Gastrocnemius medialis (tissue), 4 donors: ENCODE measurements around the gene CHGA. TPM values are rescaled to one million over a fixed set of nuclear protein-coding genes. Genes with fewer than 3 reads are reported as not detected.

ENCODE experiments used
- ATAC-seq, 2 donors: fragments of 150-250 bp; one replicate each; pipeline ENCODE4 v1.9.1; 2016
- DNase-seq, 2 donors: peaks; one replicate each; pipeline ENCODE4 v3.0.0-alpha.2; 2019
- H3K27ac ChIP-seq, 4 donors: fragments of 200-600 bp; sonication (generic); 1 replicate in 1 of 4; 2 replicates in 3 of 4; pipeline ENCODE4 v1.5.1; 2016 to 2018; ENCODE audit warnings: mild to moderate bottlenecking in 2 of 4, moderate library complexity in 1 of 4
- H3K27me3 ChIP-seq, 3 donors: fragments of 200-600 bp; sonication (generic) in 2 of 3; 1 replicate in 1 of 3; 2 replicates in 2 of 3; pipeline versions ENCODE4 v1.5.1 to v1.6.0; 2016 to 2019; ENCODE audit warnings: mild to moderate bottlenecking in 1 of 3, moderate library complexity in 1 of 3
- H3K36me3 ChIP-seq, 2 donors: fragments of 200-600 bp; sonication (generic) in 1 of 2; one replicate each; pipeline ENCODE4 v1.5.1; 2017 to 2018
- H3K4me1 ChIP-seq, 2 donors: fragments of 200-600 bp; sonication (generic) in 1 of 2; one replicate each; pipeline ENCODE4 v1.5.1; 2016 to 2017; ENCODE audit warnings: mild to moderate bottlenecking in 2 of 2
- H3K4me3 ChIP-seq, 4 donors: fragments of 200-600 bp; sonication (generic) in 3 of 4; 1 replicate in 1 of 4; 2 replicates in 3 of 4; pipeline ENCODE4 v1.5.1; 2016 to 2019; ENCODE audit warnings: mild to moderate bottlenecking in 2 of 4
- H3K9me3 ChIP-seq, 3 donors: fragments of 200-600 bp; sonication (generic) in 2 of 3; 1 replicate in 1 of 3; 2 replicates in 2 of 3; pipeline ENCODE4 v1.5.1; 2016 to 2019
- CTCF ChIP-seq, 5 experiments: fragments of 450-650 bp in 3 of 5; fragments of 200-600 bp in 2 of 5; sonication (generic) in 2 of 5; IDR thresholded peaks in 4 of 5; conservative IDR thresholded peaks in 1 of 5; 1 replicate in 4 of 5; 2 replicates in 1 of 5; pipeline ENCODE4 v1.5.1; 2016 to 2019; ENCODE audit warnings: antibody characterized with exemption in 5 of 5, mild to moderate bottlenecking in 3 of 5, moderate library complexity in 3 of 5
- POLR2A ChIP-seq, 2 donors: fragments of 450-650 bp; IDR thresholded peaks; one replicate each; pipeline ENCODE4 v1.6.1; 2017; ENCODE audit warnings: antibody characterized with exemption in 2 of 2, mild to moderate bottlenecking in 2 of 2, moderate library complexity in 2 of 2
- in situ Hi-C, 4 donors: fragments of 200-750 bp; cut with MboI; loops; one replicate each; pipeline versions ENCODE4 v1.15.0 to v1.8.0; 2017; ENCODE audit warnings: low sequenced_read_pairs in 4 of 4
- intact Hi-C: fragments of 100-400 bp; cut with DNase I; formaldehyde crosslinking; loops from one replicate; pipeline ENCODE4 v1.15.1; 2023; ENCODE audit warnings: low total_unique reads
- total RNA-seq, 4 donors: library from RNA; depleted of rRNA; stranded (reverse); fragments of >200 nt; gene quantifications; one replicate each; pipeline versions ENCODE4 v1.1.0 to v1.2.3, GENCODE V29; 2016

CHGA gene
- total RNA-seq, 4 donors from 2014 or later: 0.22 to 0.25 TPM; not detected in 2

GRCh38 chr14:92950193-92950540 is 27.2 kb downstream of the CHGA start:
- no peak overlapping the region for H3K4me3 ChIP-seq
- no peak overlapping the region for H3K27ac ChIP-seq
- DNase-seq: no peak
- in situ Hi-C loops (loop anchor here (5.0 to 10.0 kb wide), 3 partner anchors 185 to 192 kb away; no protein-coding TSS in a partner anchor), intact Hi-C loops (loop anchor here (5.0 kb wide), 2 partner anchors 102 to 382 kb away; partner anchors contain the start of gene BTBD7)
- ATAC-seq: no peak
- peaks cover 0 to 3% of the 10 kb centered on the region in 2 donors for H3K4me1 ChIP-seq
- TF ChIP-seq POLR2A (IDR thresholded peaks at IDR 0.05): no peak
- no peak for TF ChIP-seq CTCF (IDR thresholded peaks at IDR 0.05 in 4 of 5, conservative IDR thresholded peaks at IDR 0.05 in 1 of 5)
- no peaks in the 10 kb centered on the region for H3K27me3 ChIP-seq
- H3K36me3 ChIP-seq: no peaks in the 10 kb centered on the region
- H3K9me3 ChIP-seq: no peaks in the 10 kb centered on the region

GRCh38 chr14:92950773-92951172 is 27.8 kb downstream of the CHGA start:
- no peaks in the 10 kb centered on the region for H3K27me3 ChIP-seq
- intact Hi-C loops (loop anchor here (5.0 kb wide), 2 partner anchors 102 to 382 kb away; partner anchors contain the start of gene BTBD7), in situ Hi-C loops (loop anchor here (5.0 to 10.0 kb wide), 3 partner anchors 184 to 192 kb away; no protein-coding TSS in a partner anchor)
- no peak overlapping the region for H3K4me3 ChIP-seq
- ATAC-seq (peak in 1 of 2 donors; percentile 9), DNase-seq (peak in 1 of 2 donors; percentile 36)
- peaks cover 0 to 3% of the 10 kb centered on the region in 2 donors for H3K4me1 ChIP-seq
- H3K9me3 ChIP-seq: no peaks in the 10 kb centered on the region
- H3K36me3 ChIP-seq: no peaks in the 10 kb centered on the region
- H3K27ac ChIP-seq: no peak overlapping the region
- no peak for TF ChIP-seq CTCF (IDR thresholded peaks at IDR 0.05 in 4 of 5, conservative IDR thresholded peaks at IDR 0.05 in 1 of 5)

DNA sequence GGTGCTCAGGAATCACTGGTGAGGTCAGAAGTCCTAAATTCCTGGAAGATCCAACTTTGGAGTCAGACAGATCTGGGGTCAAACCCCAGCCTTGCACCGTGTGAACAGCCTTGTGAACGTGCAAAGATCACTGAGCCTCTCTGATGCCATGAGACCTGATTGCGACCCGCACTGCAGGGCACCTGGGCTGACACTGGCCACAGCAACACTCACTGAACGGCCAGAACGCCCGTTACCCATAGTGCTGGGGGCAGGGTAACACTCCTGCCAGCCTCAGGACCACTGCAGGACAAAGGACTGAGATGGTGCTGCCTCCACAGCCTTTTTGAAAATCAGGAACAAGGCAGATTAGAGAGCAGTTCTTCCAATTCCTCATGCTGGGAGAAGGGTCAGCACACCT is 28.3 kb downstream of the CHGA start:
- DNase-seq: no peak
- no peak overlapping the region for H3K27ac ChIP-seq
- intact Hi-C loops: loop anchor here (5.0 kb wide), 2 partner anchors 101 to 381 kb away; partner anchors contain the start of gene BTBD7

GRCh38 chr14:92951912-92952471 is 29.0 kb downstream of the CHGA start:
- in situ Hi-C loops (loop anchor here (5.0 to 10.0 kb wide), 3 partner anchors 183 to 190 kb away; no protein-coding TSS in a partner anchor), intact Hi-C loops (loop anchor here (1.0 to 5.0 kb wide), 4 partner anchors 100 to 380 kb away; partner anchors contain the start of genes BTBD7 and ITPK1)
- Histone ChIP-seq H3K4me1 (peaks cover 0 to 3% of the 10 kb centered on the region in 2 donors), H3K27ac (no peak overlapping the region), H3K36me3 (no peaks in the 10 kb centered on the region), H3K9me3 (no peaks in the 10 kb centered on the region), H3K27me3 (no peaks in the 10 kb centered on the region), H3K4me3 (no peak overlapping the region)
- DNase-seq: peak; percentile 39 to 55
- peak; percentile 81 to 95 (median 93) for TF ChIP-seq CTCF (IDR thresholded peaks at IDR 0.05 in 4 of 5, conservative IDR thresholded peaks at IDR 0.05 in 1 of 5)
- no peak for TF ChIP-seq POLR2A (IDR thresholded peaks at IDR 0.05)
- peak; percentile 79 to 86 for ATAC-seq

More for the DNA sequence above, 28.3 kb downstream of the CHGA start:
- TF ChIP-seq POLR2A (IDR thresholded peaks at IDR 0.05) (no peak), CTCF (IDR thresholded peaks at IDR 0.05 in 4 of 5, conservative IDR thresholded peaks at IDR 0.05 in 1 of 5) (no peak)
- no peak for ATAC-seq
- no peaks in the 10 kb centered on the region for H3K36me3 ChIP-seq
- peaks cover 0 to 3% of the 10 kb centered on the region in 2 donors for H3K4me1 ChIP-seq
- in situ Hi-C loops: loop anchor here (5.0 to 10.0 kb wide), 3 partner anchors 184 to 191 kb away; no protein-coding TSS in a partner anchor
- no peaks in the 10 kb centered on the region for H3K9me3 ChIP-seq
- H3K27me3 ChIP-seq: no peaks in the 10 kb centered on the region
- H3K4me3 ChIP-seq: no peak overlapping the region
